WTC11 (cell line): ENCODE results near the gene KTI12. TPM values are rescaled to one million over a fixed set of nuclear protein-coding genes. Genes with fewer than 3 reads are reported as not detected.

Experiments used
- ATAC-seq: fragments of 200-7000 bp; cut with Tn5 transposase; 2 replicates; pipeline ENCODE4 v1.10.0; 2021; ENCODE audit warnings: mild to moderate bottlenecking, moderate library complexity
- CTCF ChIA-PET: fragments of 300-600 bp; sonication (Branson Sonifier 250); formaldehyde crosslinking; loops from one replicate; lab custom pipeline; 2021; ENCODE audit warnings: antibody characterized with exemption; lab: Charles Lee
- POLR2A ChIA-PET: fragments of 350-600 bp; sonication (Branson Sonifier 250); formaldehyde crosslinking; loops from one replicate; lab custom pipeline; 2021; ENCODE audit warnings: antibody characterized with exemption; lab: Charles Lee
- DNase-seq: peaks from one replicate; pipeline ENCODE4 v3.0.0; 2021; ENCODE audit warnings: low spot score
- H3K27ac Mint-ChIP-seq: 2 replicates; pipeline ENCODE4 v1.8.0; 2021; ENCODE audit warnings: mixed read lengths
- H3K27me3 Mint-ChIP-seq: 2 replicates; pipeline ENCODE4 v1.8.0; 2021; ENCODE audit warnings: low read depth, mild to moderate bottlenecking, moderate library complexity, mixed read lengths
- H3K36me3 Mint-ChIP-seq: 2 replicates; pipeline ENCODE4 v1.8.0; 2021; ENCODE audit warnings: mixed read lengths
- H3K4me1 Mint-ChIP-seq: 2 replicates; pipeline ENCODE4 v1.8.0; 2022; ENCODE audit warnings: mixed read lengths
- H3K4me3 Mint-ChIP-seq: 2 replicates; pipeline ENCODE4 v1.8.0; 2021; ENCODE audit warnings: mild to moderate bottlenecking, moderate library complexity, mixed read lengths
- H3K9me3 Mint-ChIP-seq: 2 replicates; pipeline ENCODE4 v1.8.0; 2021; ENCODE audit warnings: mixed read lengths
- CTCF ChIP-seq: fragments of 200-600 bp; IDR thresholded peaks from 2 replicates; pipeline ENCODE4 v1.8.0; 2022; ENCODE audit warnings: antibody characterized with exemption
- EMX1 ChIP-seq: fragments of 250-450 bp; sonication (Bioruptor Pico); IDR thresholded peaks from 2 replicates; pipeline ENCODE4 v1.8.0; 2021; ENCODE audit warnings: mild to moderate bottlenecking
- ETV6 ChIP-seq: sonication (generic); formaldehyde crosslinking; IDR thresholded peaks from 2 replicates; pipeline ENCODE4 v1.8.1; 2022; ENCODE audit warnings: mild to moderate bottlenecking, missing genetic modification reagents
- JAZF1 ChIP-seq: fragments of 250-450 bp; sonication (Bioruptor Pico); IDR thresholded peaks from 2 replicates; pipeline ENCODE4 v1.9.0; 2021; ENCODE audit warnings: moderate library complexity, mild to moderate bottlenecking, inconsistent platforms
- NFE2L1 ChIP-seq: sonication (generic); formaldehyde crosslinking; IDR thresholded peaks from 2 replicates; pipeline ENCODE4 v1.8.1; 2023; ENCODE audit warnings: missing genetic modification reagents
- SP1 ChIP-seq: sonication (generic); formaldehyde crosslinking; conservative IDR thresholded peaks from 2 replicates; pipeline ENCODE4 v1.8.1; 2022; ENCODE audit warnings: missing genetic modification reagents
- TCF7 ChIP-seq: sonication (generic); formaldehyde crosslinking; IDR thresholded peaks from 2 replicates; pipeline ENCODE4 v1.8.0; 2022; ENCODE audit warnings: mild to moderate bottlenecking, low read depth, missing genetic modification reagents, moderate library complexity
- TP53 ChIP-seq: sonication (generic); formaldehyde crosslinking; IDR thresholded peaks from 2 replicates; pipeline ENCODE4 v1.8.1; 2023; ENCODE audit warnings: mild to moderate bottlenecking, missing genetic modification reagents
- ZNF121 ChIP-seq: sonication (generic); formaldehyde crosslinking; IDR thresholded peaks from 2 replicates; pipeline ENCODE4 v1.8.0; 2023; ENCODE audit warnings: missing genetic modification reagents
- ZNF532 ChIP-seq: fragments of 250-450 bp; sonication (Bioruptor Pico); IDR thresholded peaks from 2 replicates; pipeline ENCODE4 v1.9.0; 2021; ENCODE audit warnings: mild to moderate bottlenecking, borderline replicate concordance
- total RNA-seq: library from RNA; stranded (reverse); gene quantifications from 3 replicates; pipeline ENCODE4 v1.2.3, GENCODE V29; 2021
- TF ChIP-seq, protein P1 (sequence below): sonication (generic); formaldehyde crosslinking; IDR thresholded peaks from 2 replicates; pipeline ENCODE4 v1.8.0; 2023; ENCODE audit warnings: missing genetic modification reagents, mild to moderate bottlenecking, borderline replicate concordance
- TF ChIP-seq, protein P2 (sequence below): sonication (generic); formaldehyde crosslinking; IDR thresholded peaks from 2 replicates; pipeline ENCODE4 v1.8.0; 2022; ENCODE audit warnings: mild to moderate bottlenecking, missing genetic modification reagents
- TF ChIP-seq, protein P3 (sequence below): fragments of 250-450 bp; sonication (Bioruptor Pico); IDR thresholded peaks from 2 replicates; pipeline ENCODE4 v1.9.0; 2021; ENCODE audit warnings: mild to moderate bottlenecking

KTI12 gene
- total RNA-seq, 1 experiment from 2014 or later, result 10.1 TPM

DNA sequence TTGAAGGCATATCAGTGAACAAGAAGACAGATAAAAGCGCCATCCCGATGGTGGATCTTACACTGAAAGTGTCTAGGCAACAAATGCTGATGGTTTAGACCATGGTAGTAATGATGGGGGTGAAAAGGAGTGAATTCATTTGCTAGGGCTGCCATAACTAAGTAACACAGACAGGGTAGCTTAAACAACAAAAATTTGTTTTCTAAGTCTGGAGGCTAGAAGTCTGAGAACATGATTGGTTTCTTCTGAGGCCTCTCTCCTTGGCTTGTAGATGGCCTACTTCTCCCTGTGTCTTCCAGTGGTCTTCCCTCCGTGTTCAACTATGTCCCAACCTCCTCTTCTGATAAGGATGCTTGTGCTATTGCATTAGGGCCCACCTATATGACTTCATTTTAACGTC, 29.7 kb downstream of the KTI12 start (continued):
- TF ChIP-seq, protein P1, sequence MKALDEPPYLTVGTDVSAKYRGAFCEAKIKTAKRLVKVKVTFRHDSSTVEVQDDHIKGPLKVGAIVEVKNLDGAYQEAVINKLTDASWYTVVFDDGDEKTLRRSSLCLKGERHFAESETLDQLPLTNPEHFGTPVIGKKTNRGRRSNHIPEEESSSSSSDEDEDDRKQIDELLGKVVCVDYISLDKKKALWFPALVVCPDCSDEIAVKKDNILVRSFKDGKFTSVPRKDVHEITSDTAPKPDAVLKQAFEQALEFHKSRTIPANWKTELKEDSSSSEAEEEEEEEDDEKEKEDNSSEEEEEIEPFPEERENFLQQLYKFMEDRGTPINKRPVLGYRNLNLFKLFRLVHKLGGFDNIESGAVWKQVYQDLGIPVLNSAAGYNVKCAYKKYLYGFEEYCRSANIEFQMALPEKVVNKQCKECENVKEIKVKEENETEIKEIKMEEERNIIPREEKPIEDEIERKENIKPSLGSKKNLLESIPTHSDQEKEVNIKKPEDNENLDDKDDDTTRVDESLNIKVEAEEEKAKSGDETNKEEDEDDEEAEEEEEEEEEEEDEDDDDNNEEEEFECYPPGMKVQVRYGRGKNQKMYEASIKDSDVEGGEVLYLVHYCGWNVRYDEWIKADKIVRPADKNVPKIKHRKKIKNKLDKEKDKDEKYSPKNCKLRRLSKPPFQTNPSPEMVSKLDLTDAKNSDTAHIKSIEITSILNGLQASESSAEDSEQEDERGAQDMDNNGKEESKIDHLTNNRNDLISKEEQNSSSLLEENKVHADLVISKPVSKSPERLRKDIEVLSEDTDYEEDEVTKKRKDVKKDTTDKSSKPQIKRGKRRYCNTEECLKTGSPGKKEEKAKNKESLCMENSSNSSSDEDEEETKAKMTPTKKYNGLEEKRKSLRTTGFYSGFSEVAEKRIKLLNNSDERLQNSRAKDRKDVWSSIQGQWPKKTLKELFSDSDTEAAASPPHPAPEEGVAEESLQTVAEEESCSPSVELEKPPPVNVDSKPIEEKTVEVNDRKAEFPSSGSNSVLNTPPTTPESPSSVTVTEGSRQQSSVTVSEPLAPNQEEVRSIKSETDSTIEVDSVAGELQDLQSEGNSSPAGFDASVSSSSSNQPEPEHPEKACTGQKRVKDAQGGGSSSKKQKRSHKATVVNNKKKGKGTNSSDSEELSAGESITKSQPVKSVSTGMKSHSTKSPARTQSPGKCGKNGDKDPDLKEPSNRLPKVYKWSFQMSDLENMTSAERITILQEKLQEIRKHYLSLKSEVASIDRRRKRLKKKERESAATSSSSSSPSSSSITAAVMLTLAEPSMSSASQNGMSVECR (CRISPR knock-in tag), result no peak
- TF ChIP-seq TP53 (CRISPR knock-in tag) (no peak), EMX1 (CRISPR knock-in tag) (no peak)

DNA sequence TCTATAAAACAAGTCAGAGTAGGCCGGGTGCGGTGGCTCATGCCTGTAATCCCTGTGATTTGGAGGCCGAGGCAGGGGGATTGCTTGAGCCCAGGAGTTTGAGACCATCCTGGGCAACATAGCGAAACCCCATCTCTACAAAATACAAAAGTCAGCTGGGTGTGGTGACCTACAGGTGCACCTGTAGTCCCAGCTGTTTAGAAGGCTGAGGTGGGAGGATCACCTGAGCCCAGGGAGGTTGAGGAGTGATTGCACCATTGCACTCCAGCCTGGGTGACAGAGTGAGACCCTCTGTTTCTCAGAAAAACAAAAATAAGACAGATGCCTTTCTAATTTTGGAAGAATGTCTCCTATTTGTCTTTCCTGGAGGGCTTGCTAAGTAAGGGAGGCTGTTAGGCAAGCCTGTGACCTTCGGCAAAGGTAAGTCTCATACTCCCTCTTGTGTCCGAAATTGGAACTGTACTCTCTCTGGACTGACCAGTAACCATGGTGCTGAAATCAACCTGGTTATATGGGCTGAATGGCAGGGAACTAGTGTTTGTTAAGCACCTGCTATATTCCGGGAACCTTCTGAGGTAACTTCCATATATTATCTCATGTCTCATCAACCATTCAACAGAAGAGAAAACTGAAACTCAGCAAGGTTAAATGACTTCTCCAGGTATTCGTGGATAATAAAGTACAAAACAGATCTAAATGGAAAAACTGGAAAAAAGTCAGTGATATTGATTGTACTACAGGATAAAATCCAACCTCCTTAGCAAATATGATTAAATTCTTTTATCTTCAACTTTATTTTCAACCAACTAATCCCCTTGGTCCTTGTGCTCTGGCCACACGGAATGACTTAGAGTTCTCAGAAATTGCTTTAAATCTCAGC, 31.3 kb downstream of the KTI12 start:
- TF ChIP-seq ZNF532 (no peak), SP1 (CRISPR knock-in tag) (0 out of 2 replicates have a peak, but pooled peaks have one; percentile 15), CTCF (peak; percentile 89)
- CTCF ChIA-PET, result interaction anchor here (0.5 to 1.2 kb wide), 4 partner anchors 13 to 166 kb away, joined by 3 to 17 read pairs (median 5); no protein-coding TSS in a partner anchor
- peaks cover 28% of the 10 kb centered on the region for H3K4me1 Mint-ChIP-seq
- DNase-seq (peak; percentile 45), ATAC-seq (peak; percentile 77)
- no peaks in the 10 kb centered on the region; the same call in 1 of the 2 replicates for H3K27me3 Mint-ChIP-seq
- no peak overlapping the region for H3K27ac Mint-ChIP-seq
- H3K9me3 Mint-ChIP-seq, result no peaks in the 10 kb centered on the region
- POLR2A ChIA-PET, result no interaction called here
- H3K36me3 Mint-ChIP-seq, result no peaks in the 10 kb centered on the region
- no peak overlapping the region for H3K4me3 Mint-ChIP-seq

GRCh38 chr1:51998701-51999100, 34.9 kb downstream of the KTI12 start:
- H3K4me1 Mint-ChIP-seq, result peaks cover 13% of the 10 kb centered on the region
- CTCF ChIA-PET, result interaction anchor here (1.5 to 2.1 kb wide), 2 partner anchors 73 to 102 kb away, joined by 5 to 11 read pairs; no protein-coding TSS in a partner anchor
- POLR2A ChIA-PET, result no interaction called here
- no peak overlapping the region for H3K27ac Mint-ChIP-seq
- no peak for DNase-seq
- H3K4me3 Mint-ChIP-seq, result no peak overlapping the region
- H3K9me3 Mint-ChIP-seq, result no peaks in the 10 kb centered on the region
- no peaks in the 10 kb centered on the region for H3K36me3 Mint-ChIP-seq
- no peak for ATAC-seq
- no peaks in the 10 kb centered on the region for H3K27me3 Mint-ChIP-seq
- TF ChIP-seq ETV6, result no peak
- TF ChIP-seq NFE2L1 (CRISPR knock-in tag), result no peak
- no peak for TF ChIP-seq SP1 (CRISPR knock-in tag)
- no peak for TF ChIP-seq JAZF1 (CRISPR knock-in tag)
- TF ChIP-seq, protein P1 (CRISPR knock-in tag), result no peak
- TF ChIP-seq ZNF121, result no peak
- TF ChIP-seq, protein P2, sequence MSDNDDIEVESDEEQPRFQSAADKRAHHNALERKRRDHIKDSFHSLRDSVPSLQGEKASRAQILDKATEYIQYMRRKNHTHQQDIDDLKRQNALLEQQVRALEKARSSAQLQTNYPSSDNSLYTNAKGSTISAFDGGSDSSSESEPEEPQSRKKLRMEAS (CRISPR knock-in tag), result no peak
- TF ChIP-seq, protein P3, sequence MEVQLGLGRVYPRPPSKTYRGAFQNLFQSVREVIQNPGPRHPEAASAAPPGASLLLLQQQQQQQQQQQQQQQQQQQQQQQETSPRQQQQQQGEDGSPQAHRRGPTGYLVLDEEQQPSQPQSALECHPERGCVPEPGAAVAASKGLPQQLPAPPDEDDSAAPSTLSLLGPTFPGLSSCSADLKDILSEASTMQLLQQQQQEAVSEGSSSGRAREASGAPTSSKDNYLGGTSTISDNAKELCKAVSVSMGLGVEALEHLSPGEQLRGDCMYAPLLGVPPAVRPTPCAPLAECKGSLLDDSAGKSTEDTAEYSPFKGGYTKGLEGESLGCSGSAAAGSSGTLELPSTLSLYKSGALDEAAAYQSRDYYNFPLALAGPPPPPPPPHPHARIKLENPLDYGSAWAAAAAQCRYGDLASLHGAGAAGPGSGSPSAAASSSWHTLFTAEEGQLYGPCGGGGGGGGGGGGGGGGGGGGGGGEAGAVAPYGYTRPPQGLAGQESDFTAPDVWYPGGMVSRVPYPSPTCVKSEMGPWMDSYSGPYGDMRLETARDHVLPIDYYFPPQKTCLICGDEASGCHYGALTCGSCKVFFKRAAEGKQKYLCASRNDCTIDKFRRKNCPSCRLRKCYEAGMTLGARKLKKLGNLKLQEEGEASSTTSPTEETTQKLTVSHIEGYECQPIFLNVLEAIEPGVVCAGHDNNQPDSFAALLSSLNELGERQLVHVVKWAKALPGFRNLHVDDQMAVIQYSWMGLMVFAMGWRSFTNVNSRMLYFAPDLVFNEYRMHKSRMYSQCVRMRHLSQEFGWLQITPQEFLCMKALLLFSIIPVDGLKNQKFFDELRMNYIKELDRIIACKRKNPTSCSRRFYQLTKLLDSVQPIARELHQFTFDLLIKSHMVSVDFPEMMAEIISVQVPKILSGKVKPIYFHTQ (CRISPR knock-in tag), result no peak
- no peak for TF ChIP-seq TCF7 (CRISPR knock-in tag)
